IPS DF 6.9 (cell line): Measurements from ENCODE around the gene SLC24A4.

Experiments
- DNase-seq: peaks from one replicate; pipeline ENCODE4 v3.0.0-alpha.2; 2013; ENCODE audit warnings: low read depth, low spot score
- H3K27ac ChIP-seq: one replicate; pipeline ENCODE4 v1.5.1; 2013; ENCODE audit warnings: low read length, control low read depth
- H3K27me3 ChIP-seq: 2 replicates; pipeline ENCODE4 v1.6.1; 2013; ENCODE audit warnings: mild to moderate bottlenecking, low read length; ENCODE audit not compliant: control insufficient read depth, insufficient read depth
- H3K36me3 ChIP-seq: 2 replicates; pipeline ENCODE4 v1.6.1; 2013; ENCODE audit warnings: low read length; ENCODE audit not compliant: control insufficient read depth, insufficient read depth
- H3K4me1 ChIP-seq: 2 replicates; pipeline ENCODE4 v1.6.1; 2013; ENCODE audit warnings: low read length; ENCODE audit not compliant: control insufficient read depth, insufficient read depth
- H3K4me3 ChIP-seq: 2 replicates; pipeline ENCODE4 v1.5.1; 2013; ENCODE audit warnings: mild to moderate bottlenecking, low read length
- H3K9me3 ChIP-seq: 2 replicates; pipeline ENCODE4 v1.6.1; 2013; ENCODE audit warnings: low read length, inconsistent platforms; ENCODE audit not compliant: control insufficient read depth, insufficient read depth
- WGBS: extraction: QIAGEN DNeasy Blood & Tissue Kit; methylation state at CpG from one replicate; pipeline ENCODE4 v1.1.7; 2013; ENCODE audit warnings: mixed read lengths, missing lambda C conversion rate; ENCODE audit not compliant: insufficient read length, insufficient coverage; 5-methylcytosine and 5-hydroxymethylcytosine counted together

Gene SLC24A4

GRCh38 chr14:92430686-92431085, 107.7 kb downstream of the SLC24A4 start:
- no CpG with 5 or more reads among the region's 3 CpGs for WGBS
- H3K27me3 ChIP-seq: no peaks in the 10 kb centered on the region
- H3K27ac ChIP-seq: no peak overlapping the region
- H3K36me3 ChIP-seq: no peaks in the 10 kb centered on the region
- no peak overlapping the region for H3K4me3 ChIP-seq
- H3K9me3 ChIP-seq: no peaks in the 10 kb centered on the region
- DNase-seq: no peak
- H3K4me1 ChIP-seq: no peaks in the 10 kb centered on the region

GRCh38 chr14:92431199-92431725, 108.3 kb downstream of the SLC24A4 start:
- no peak overlapping the region for H3K4me3 ChIP-seq
- no CpG with 5 or more reads among the region's 11 CpGs for WGBS
- no peaks in the 10 kb centered on the region for H3K36me3 ChIP-seq
- H3K27ac ChIP-seq: no peak overlapping the region
- DNase-seq: no peak
- no peaks in the 10 kb centered on the region for H3K9me3 ChIP-seq
- H3K27me3 ChIP-seq: no peaks in the 10 kb centered on the region
- no peaks in the 10 kb centered on the region for H3K4me1 ChIP-seq

GRCh38 chr14:92433407-92433806, 110.4 kb downstream of the SLC24A4 start:
- DNase-seq: no peak
- H3K4me1 ChIP-seq: no peaks in the 10 kb centered on the region
- WGBS: no CpG with 5 or more reads among the region's 2 CpGs
- H3K9me3 ChIP-seq: no peaks in the 10 kb centered on the region
- H3K27ac ChIP-seq: no peak overlapping the region
- no peaks in the 10 kb centered on the region for H3K27me3 ChIP-seq
- H3K4me3 ChIP-seq: no peak overlapping the region
- H3K36me3 ChIP-seq: no peaks in the 10 kb centered on the region

GRCh38 chr14:92435154-92435553, 112.2 kb downstream of the SLC24A4 start:
- Histone ChIP-seq H3K27me3 (no peaks in the 10 kb centered on the region), H3K27ac (no peak overlapping the region), H3K4me1 (no peaks in the 10 kb centered on the region), H3K4me3 (no peak overlapping the region), H3K9me3 (no peaks in the 10 kb centered on the region), H3K36me3 (no peaks in the 10 kb centered on the region)
- DNase-seq: no peak

GRCh38 chr14:92436115-92436776, 113.3 kb downstream of the SLC24A4 start:
- H3K27ac ChIP-seq: no peak overlapping the region
- no peak for DNase-seq
- no peaks in the 10 kb centered on the region for H3K4me1 ChIP-seq
- no peak overlapping the region for H3K4me3 ChIP-seq
- H3K9me3 ChIP-seq: no peaks in the 10 kb centered on the region
- no peaks in the 10 kb centered on the region for H3K36me3 ChIP-seq
- H3K27me3 ChIP-seq: no peaks in the 10 kb centered on the region
- WGBS: no CpG with 5 or more reads among the region's 10 CpGs

GRCh38 chr14:92437309-92437708, 114.3 kb downstream of the SLC24A4 start:
- no peak for DNase-seq
- Histone ChIP-seq H3K4me1 (no peaks in the 10 kb centered on the region), H3K27ac (no peak overlapping the region), H3K27me3 (no peaks in the 10 kb centered on the region), H3K4me3 (no peak overlapping the region), H3K9me3 (no peaks in the 10 kb centered on the region), H3K36me3 (no peaks in the 10 kb centered on the region)
- WGBS: no CpG with 5 or more reads among the region's 5 CpGs

GRCh38 chr14:92437729-92438285, 114.8 kb downstream of the SLC24A4 start:
- Histone ChIP-seq H3K9me3 (no peaks in the 10 kb centered on the region), H3K27me3 (no peaks in the 10 kb centered on the region), H3K36me3 (no peaks in the 10 kb centered on the region), H3K4me1 (no peaks in the 10 kb centered on the region), H3K4me3 (no peak overlapping the region), H3K27ac (no peak overlapping the region)
- WGBS: no CpG with 5 or more reads among the region's 12 CpGs
- DNase-seq: no peak

GRCh38 chr14:92439537-92440344, 116.8 kb downstream of the SLC24A4 start:
- Histone ChIP-seq H3K27ac (no peak overlapping the region), H3K4me1 (no peaks in the 10 kb centered on the region), H3K36me3 (no peaks in the 10 kb centered on the region), H3K9me3 (no peaks in the 10 kb centered on the region), H3K27me3 (no peaks in the 10 kb centered on the region), H3K4me3 (no peak overlapping the region; the same call in 1 of the 2 replicates)
- no CpG with 5 or more reads among the region's 12 CpGs for WGBS
- no peak for DNase-seq

- no peaks in the 10 kb centered on the region for H3K27me3 ChIP-seq
- DNase-seq: no peak
- WGBS: no CpG with 5 or more reads among the region's 7 CpGs
- H3K36me3 ChIP-seq: no peaks in the 10 kb centered on the region
- no peak overlapping the region for H3K4me3 ChIP-seq
- H3K9me3 ChIP-seq: no peaks in the 10 kb centered on the region
- H3K4me1 ChIP-seq: no peaks in the 10 kb centered on the region
- H3K27ac ChIP-seq: no peak overlapping the region
Measured at GRCh38 chr14:92440345-92441003, 117.5 kb downstream of the SLC24A4 start.

- H3K36me3 ChIP-seq: no peaks in the 10 kb centered on the region
- no peak for DNase-seq
- H3K4me3 ChIP-seq: no peak overlapping the region
- no peaks in the 10 kb centered on the region for H3K27me3 ChIP-seq
- no peaks in the 10 kb centered on the region for H3K4me1 ChIP-seq
- no CpG with 5 or more reads among the region's 10 CpGs for WGBS
- no peaks in the 10 kb centered on the region for H3K9me3 ChIP-seq
- H3K27ac ChIP-seq: no peak overlapping the region
Measured at GRCh38 chr14:92441751-92442504, 119.0 kb downstream of the SLC24A4 start.
